8988T (cell line): ENCODE data around the gene EXOC4.

Experiments used
- DNase-seq: peaks from one replicate; pipeline ENCODE4 v3.0.0; 2011

The EXOC4 gene

DNA sequence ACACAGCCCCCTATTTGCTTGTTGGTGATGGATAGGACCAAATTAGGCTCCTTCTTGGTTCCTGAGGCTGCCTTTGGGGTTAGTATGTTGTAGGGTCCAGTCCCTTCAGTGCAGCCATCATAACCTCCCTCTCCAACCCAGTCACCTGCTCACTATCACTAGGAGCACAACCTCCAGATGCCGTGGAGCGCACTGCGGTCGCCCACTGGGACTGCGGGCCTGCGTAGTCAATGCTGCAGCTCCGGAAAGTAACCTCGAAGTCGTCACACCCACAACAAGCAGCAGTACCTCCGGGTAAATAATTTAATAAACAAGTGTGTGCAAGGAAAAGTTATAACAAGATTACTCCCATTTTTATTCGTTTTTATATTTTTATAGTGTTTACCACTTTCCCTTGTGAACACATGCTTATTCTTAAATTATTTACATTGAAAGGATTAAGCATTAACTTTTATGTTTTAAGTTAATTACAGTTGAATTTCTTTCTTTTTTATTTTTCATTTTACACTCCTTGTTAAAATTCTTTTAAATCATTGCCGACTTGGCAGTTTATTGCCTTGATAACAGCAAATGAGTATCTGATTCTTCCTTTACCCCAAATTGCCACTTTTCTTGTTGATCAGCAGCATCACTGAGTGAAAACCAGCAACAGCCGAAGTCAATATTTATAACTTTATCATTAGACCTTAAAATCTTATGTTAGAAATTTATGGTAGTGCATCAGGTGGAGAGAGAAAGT is 474.8 kb downstream of the EXOC4 start:
- no peak for DNase-seq

DNA sequence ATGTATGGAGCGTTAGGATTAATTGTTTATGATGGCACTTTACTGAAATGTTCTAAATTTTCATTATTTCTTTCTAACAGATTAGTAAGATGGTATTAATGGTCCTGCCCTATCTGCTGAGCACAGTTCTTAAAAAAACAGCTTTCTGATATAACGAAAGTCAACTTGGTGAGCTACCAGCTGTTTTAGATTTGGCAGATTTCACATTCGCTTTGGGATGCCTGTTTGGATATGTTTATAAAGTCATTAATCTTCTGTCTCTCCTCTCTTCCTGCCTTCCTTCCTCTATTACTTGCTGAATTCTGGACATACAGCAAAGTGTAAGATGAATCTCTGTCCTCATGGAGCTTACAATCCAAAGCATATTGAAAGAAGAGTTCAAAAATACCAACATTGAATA is 477.5 kb downstream of the EXOC4 start:
- DNase-seq, result no peak

DNA sequence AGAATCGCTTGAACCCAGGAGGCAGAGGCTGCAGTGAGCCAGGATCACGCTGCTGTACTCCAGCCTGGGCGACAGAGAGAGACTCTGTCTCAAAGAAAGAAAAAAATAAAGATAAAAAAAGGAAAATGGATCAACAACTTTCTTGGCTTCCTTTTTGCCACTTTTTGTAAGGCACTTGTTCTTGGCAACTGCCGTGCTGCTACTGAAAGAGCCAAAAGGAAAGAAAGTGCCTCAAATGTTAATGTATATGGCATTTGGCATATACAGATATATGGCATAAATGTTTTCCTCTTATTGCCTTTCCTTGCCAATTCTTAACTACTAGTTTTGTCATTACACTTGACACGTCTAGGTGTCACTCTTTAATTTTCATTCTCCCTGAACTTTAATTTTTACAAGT is 480.5 kb downstream of the EXOC4 start:
- DNase-seq, result no peak

DNA sequence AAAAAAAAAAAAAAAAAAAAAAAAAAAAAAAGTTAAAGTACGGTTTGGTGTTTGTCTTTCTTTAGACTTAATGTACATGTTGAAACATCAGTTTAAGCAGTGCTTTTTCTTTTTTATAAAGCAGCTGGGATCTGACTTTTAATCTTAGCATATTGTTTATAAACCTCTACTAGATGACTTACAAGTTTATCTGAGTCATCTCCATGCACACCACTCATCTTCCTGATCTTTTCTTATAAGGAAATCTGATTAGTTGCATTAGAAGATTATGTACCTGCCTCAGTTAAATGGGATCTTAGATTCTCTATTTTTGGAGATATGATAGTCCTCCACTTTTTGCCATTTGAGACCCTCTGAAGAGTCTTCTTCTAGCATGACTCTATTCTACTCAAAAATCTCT is 482.3 kb downstream of the EXOC4 start:
- no peak for DNase-seq

DNA sequence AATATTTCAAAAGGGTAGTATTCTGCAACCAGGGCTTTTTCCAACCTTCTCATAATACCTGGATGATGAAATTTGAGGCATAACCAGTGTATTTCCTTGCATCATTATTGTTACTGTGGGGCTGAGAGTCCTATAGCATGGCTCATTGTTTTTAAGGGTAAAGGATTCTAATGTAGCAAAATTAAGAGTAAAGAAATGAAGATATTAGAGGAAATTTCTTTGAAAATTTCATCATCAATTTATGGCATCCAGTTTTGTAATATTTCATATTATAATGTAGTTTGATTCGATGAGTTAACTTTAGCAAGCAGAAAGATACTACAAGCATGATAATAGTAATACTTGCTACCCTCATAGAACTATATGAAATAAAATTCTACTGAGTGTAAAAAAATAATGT is 486.9 kb downstream of the EXOC4 start:
- no peak for DNase-seq

DNA sequence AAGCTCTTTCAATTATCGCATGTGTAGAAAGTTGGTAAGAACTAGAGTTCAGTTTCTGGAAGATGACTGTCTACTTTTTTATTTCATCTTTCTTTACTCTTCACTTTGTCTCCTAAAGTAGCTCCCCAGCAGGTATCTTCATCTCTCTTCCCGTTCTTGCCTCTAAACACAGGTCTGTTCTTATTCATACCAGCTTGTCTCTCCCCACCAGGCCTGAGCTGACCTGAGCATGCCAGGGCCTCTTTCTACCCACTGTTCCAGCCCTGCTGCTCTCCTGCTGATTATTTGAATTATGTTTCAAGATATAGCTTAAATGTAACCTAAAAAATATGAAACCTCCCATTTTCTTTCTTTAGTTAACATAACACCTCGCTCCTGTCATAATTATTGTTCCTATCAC is 488.2 kb downstream of the EXOC4 start:
- DNase-seq, result no peak

DNA sequence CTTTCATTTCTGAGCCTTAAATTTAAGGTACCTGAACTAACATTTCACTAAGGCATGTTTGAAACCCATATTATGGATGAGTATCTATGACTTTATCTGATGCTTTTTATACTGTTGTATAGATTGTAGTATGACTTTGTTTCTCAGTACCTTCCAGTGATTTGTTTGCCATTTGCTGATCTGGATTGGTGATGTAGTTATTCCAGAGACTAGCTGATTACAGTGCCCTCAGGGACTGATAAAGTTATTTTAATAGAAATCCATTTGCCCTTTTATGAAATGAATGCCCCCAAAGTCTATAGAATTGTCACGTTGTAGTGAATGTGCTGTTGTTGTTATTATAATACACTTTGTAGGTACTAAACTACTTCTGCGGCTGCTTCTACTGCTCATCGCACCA is 488.8 kb downstream of the EXOC4 start:
- no peak for DNase-seq

DNA sequence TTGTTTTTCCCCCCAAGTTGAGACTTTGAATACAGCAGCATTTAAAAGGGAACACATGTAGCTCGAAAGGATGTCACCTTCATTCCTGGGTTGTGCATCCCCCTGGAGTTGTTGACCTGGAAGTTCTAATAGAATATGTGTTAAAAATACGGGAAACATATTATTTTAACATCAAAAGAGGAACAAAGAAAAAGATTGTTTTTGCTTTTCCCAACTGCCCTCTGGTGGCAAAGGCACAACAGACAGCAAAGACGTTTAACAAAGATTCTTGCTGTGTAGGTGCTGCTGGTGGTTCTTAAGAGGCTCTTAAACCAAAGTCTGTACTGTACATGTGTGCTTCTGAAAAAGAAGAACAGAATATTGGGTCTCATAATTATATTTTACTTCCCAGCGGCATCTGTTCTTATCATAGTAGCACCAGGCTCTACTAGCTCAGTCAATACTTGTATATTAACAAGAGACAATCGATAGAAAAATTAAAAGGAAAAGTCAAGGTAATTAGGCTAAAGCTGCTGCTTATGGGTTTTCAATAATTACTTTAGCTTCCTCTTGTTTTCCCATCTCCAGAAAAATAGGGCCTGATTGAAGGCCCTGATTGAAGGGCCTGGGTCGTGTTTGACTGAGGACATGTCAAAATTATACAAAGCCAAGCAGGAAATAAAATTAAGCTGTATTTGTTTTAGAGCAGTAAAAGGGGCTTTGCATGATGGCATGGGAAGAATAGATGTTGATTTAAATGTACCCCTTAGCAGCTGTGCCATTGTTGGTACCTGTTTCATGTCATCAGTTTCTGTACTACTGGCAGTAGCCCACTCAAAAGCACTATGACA is 490.0 kb downstream of the EXOC4 start:
- no peak for DNase-seq

DNA sequence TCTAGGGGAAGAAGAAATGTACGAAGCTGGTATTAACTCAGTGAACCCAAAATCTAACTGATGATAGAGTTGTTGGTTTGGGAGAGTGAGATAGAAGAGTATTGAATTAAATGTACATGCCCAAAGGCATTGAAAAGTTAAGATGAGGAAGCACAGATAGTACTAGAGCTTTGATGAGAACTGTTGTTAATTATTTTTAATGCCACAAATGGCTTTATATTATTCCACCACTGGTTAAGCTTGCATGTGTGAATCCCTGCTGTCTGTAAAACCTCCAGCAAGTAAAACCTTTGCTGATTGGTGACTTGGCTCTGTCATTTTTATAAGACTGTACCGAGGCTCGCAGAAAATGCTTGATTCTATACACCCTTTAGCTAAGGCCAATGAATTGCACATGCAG is 491.6 kb downstream of the EXOC4 start:
- no peak for DNase-seq

DNA sequence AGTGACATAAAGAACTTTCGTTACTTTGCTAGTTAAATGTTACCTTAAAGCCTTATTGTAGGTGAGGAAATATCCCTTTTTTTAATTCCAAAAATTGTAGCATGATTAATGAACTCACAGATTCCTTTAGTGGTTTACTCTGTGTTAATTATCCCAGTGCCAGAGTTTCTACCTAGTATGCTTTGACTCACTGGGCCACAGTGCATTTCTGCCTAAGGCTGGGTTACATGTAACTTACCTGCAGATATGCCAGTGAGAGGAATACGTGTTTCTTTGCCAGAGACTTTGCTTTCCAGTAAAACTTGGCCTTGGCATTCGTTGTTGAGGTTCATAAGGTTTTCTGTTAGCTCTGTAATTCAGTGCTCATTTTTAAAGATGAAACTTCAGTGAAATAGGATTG is 493.4 kb downstream of the EXOC4 start:
- DNase-seq, result no peak

DNA sequence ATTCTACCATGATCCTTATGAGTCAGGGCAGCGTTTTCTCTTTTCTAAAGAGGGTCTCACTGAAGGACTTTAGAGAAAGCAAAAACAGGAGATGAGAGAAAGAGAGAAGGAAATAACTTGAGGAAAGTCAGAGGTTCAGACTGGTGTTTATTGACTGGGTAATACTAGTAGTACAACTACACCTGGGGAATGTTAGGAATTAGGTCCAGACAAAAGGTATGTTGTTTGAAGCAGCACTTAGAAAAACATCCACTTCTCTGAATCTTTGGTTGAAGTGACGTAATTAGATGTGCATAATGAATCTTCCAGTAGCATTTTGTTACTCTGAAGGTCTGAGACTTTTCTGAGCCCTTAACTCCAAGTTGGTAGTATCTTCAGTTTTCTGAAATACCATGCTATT is 494.0 kb downstream of the EXOC4 start:
- no peak for DNase-seq

DNA sequence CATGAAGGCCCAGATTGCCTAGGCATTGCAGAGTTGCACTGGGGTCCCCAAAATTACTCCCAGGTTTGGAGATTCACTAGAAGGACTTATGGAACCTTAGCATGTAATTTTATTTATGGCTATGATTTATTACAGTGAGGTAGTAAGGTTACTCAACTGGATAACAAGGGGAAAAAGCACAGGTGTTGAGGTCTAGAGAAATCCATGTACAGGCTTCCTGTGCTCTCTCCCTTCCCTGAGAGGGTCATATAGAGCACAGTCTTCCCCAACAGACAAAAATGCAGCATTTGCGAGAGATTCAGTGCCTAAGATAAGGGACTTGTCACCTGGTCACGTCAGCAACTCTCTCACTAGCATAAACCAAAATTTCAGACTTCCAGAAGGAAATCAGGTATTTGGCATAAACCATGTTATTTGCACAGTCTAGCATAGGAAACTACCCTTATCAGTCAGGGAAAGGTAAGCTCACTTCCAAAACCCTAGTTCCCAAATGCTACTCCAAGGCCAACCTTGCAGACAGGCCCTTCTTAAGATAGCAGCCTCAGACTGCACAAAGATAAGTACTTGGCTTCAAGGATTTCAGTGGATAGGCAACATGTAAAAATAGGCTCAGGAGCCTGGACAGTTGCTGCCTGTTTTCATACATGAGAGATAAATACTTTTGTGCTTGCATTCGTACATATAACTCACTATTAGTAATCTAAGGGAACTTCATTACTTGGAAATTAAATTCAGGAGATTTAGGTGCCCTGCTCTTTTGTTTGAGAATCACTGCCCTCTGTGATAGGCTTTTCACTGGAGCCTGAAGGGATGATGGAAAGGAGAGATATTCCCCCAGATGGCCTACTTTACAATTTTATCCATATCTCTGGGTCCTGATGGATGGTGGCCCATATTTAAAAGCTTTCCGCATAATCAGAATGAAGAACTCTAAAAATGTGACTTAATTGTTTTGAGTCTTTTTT is 495.8 kb downstream of the EXOC4 start:
- no peak for DNase-seq

DNA sequence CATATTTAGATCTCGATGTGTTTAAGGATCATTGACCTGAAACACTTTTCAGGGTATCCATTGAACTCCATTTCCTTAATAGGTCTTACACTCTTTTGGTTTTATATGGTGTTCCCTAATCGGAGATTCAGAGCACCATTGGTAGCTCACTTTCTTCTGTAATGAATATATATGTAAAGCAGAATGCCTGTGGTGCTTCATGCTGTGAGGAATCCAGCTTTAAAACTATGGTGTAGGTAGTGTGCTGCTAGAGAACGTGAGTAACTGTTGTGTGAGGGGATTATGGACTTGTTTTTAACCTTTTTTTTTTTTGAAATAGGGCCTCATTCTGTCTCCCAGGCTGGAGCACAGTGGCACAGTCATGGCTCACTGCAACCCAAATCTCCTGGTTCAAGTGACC is 497.4 kb downstream of the EXOC4 start:
- DNase-seq, result no peak

DNA sequence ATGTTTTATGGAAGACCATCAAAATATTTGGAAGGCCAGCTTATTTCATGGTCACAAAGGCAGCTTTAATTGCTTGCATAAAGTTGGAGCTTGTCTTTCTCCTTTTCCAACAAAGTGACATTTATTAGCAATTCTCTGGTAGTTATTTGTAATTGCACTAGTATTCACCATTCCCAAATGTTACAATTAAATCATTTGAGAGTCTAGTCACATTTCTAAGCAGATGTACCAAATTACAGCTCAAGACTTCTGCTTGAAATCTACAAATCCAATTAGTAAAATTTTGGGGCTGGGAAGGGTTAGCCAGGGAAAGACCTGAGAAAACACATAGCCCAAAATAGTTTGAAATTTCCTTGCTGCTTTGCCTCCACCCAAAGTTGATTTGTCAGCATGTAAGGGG is 498.2 kb downstream of the EXOC4 start:
- no peak for DNase-seq

DNA sequence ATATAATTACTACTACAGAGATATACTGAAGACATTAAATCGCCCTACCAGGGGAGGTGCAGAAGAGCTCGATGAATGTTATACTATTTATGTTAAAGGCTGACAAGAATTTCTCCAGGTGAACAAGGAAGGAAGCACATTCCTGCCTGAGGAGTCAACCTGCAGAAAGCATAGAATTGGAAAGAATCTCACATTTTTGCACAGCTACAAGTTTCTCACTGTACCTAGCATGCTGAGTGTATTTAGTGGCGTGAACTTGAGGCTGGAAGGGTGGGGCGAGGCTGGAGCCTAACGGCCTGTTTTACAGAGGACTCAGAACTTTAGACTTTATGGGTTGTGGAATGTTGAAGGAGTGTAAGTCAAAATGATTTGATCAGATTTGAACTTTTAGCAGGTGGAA is 500.6 kb downstream of the EXOC4 start:
- no peak for DNase-seq

DNA sequence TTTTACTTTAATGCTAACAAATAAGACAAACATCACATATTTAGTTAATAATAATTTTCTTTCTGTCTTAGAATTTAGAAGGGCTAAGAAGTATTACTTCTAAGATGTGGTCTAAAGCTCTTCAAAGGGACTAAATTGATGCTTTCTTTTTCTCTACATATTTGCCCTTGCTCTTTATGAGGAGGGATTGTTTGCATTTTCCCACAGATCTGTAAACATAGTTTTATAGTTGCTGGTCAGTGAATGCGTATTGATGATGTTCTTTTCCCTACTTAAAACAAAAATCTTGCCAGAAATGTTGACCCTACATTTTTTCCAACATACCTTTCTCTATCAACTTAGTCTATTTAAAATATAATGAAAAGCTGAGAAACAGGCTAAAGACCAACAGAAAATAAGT is 501.8 kb downstream of the EXOC4 start:
- DNase-seq, result no peak

DNA sequence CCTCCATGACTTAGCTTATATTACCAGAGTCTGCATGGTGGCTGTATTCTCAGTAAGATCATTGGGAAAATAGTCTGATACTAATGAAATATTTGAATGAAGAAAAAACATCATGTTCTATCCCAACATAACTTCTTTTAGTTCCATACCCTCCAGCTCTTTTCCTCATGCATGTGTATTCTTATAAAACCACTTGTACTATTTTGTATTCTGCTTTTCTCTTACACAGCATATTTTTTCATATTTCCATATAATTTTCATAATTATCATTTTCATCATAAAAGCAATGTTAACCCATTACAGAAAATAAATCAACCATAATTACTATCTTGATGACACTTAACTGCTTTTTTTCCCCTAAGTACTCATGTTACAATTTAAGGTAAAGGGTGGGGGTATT is 503.0 kb downstream of the EXOC4 start:
- DNase-seq, result no peak

DNA sequence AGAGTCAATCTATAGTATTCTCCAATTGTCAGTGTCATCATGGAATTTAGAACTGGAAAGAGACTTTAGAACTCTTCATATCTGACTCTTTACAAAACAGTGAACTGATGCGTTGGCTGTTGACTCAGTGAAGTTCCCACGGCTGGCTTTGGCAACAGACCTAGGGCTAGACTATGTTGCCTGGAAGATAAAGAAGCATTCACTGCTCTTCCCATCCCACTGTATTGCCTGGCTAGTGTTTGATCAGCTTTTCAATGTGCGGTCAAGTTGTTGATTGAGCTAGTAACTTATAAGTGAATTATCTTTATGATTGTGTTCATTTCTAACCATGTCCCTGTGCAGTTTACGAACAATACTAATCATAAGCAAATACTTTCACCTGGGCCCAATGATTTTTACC is 508.6 kb downstream of the EXOC4 start:
- no peak for DNase-seq

DNA sequence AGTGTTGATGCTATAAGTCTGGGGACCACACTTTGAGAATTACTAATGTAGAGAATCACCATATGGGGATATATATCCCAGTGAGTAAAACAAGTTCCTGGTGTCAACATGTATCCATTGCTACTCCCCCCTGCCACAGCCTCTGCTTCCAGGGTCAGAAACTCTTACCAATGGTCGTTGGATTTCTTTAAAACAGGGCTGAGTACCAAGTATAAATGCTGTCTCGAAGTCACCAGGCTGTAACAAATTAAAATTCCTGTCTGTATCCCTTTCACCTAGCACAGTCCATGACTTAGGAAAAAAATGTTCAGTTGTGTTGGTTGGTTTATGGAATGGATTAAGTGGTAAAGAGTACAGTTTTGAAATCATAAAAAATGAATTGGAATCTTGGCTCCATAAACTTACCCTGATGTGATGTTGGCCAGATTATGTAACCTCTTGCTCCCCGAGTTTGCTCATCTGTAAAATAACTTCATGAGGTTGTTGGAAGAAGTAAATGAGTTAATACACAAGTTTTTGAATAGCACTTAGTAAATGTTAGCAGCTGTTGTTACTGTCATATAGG is 510.3 kb downstream of the EXOC4 start:
- no peak for DNase-seq

DNA sequence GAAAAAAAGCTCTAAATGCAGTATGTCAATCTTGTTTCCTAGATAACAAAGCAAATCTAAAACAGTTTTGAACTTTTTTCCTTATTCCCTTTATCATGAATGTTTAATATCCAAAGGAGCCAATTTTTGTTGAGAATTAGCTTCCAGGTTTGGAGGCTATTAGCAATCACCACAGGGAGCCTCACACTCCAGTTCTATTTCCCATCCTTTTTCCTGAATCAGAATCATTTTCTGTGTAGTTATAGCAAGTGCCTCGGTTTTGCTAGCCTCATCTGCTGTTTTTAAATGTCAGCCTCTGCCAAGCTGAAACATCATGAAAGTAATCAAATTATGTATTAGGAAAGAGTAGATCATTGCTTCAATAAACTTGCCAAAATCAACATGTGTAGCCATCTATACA is 516.8 kb downstream of the EXOC4 start:
- no peak for DNase-seq

DNA sequence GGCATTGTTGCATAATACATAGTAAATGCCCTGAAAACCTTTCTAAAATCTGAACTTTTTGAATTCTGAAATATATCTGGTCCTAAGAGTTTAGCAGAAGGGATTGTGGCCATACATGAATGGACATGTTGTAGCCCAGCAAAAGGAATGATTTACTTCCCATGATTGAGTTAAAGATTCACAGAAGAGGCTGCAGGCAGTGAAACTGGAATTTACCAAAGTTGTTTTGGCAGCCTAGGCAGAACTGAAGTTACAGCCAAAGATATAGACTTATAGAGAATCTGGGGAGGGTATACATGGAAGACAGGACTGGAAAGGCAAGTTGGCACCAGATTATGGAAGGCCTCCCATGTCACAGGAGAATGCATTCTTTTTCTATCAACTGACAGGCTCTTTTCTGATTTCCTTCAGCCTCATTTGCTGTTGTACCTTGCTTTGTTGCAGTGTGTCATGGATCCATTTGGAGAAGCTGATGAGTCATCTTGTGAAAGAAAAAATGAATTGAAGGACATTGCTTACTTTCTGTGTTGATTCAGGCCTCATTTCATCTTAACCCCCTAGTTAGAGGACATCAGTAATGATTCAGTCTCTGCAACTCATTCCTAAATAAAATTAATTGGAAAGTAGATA is 518.1 kb downstream of the EXOC4 start:
- DNase-seq, result no peak

DNA sequence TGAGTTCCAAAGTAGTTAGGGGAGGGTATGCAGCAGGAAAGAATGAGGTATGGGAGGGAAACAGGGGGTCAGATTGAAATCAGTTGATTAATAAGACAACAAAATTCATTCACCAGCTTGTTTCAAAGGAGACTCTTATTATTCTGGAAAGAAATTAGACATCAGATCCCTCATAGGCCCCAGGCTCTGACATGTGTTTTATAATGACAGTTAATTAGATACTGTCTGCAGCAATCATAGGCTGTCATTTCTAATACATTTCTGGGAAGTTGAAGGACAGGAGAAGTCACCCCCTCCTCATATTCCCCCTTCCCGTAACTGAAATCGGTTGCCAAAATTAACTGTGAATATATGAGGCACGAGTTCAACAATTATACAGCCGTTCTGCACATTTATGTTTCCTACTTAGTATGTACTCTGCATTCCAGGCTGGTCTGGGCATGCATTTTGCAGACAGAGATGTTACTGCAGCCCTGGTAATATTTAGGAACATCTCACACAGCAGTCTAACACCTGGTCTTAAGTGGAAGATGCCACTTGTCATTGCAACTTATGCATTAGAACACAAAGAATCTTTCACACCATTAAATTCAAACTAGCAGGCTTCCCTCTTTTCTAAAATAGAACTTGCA is 519.0 kb downstream of the EXOC4 start:
- DNase-seq, result no peak
